ENCODE results near the gene PRSS38. TPM values are rescaled to one million over a fixed set of nuclear protein-coding genes. Genes with fewer than 3 reads are reported as not detected.

PRSS38 gene
- total and polyA plus RNA-seq, 2 experiments from 2014 or later: not detected

DNA sequence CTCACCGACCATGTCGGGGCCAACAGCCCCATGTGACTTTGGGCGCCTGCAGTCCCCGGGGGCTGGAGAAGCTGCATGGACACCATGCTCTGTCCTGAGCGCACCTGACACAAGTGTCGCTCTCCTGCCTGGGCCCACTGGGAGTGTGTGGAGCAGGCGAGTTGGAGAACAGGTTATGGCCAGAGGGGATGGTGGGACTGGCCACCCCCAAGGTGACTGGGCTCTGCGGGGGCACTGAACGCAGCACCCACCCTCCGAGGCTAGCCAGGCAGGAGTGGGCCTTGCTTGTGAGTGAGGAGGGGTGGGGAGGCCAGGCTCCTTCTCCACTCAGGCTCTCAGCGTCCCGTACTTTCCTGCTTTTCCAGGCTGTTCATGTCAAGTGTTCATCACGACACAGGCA lies 44.7 kb upstream of the PRSS38 start:
- Histone ChIP-seq H3K4me1 (ENCODE audit: insufficient read depth) (no peaks in the 10 kb centered on the region), H3K9me2 (ENCODE audit: insufficient read depth) (no peaks in the 10 kb centered on the region), H3K79me2 (replicated peaks; ENCODE audit: insufficient read depth) (no peaks in the 10 kb centered on the region), H3K27ac (ENCODE audit: low read depth) (no peak overlapping the region), H3F3A (replicated peaks; ENCODE audit: low read depth) (no peaks in the 10 kb centered on the region), H3K4me3 (no peak overlapping the region), H2AFZ (no peak overlapping the region), H3K27me3 (ENCODE audit: insufficient read depth) (no peaks in the 10 kb centered on the region), H3K4me2 (no peak overlapping the region), H3K36me3 (ENCODE audit: insufficient read depth) (no peaks in the 10 kb centered on the region), H4K20me1 (replicated peaks; ENCODE audit: insufficient read depth) (peaks cover 6% of the 10 kb centered on the region; the same call in 1 of the 2 replicates)
- Mint-ChIP-seq H3K27ac (no peak overlapping the region), H3K36me3 (ENCODE audit: low read depth) (peaks cover 22% of the 10 kb centered on the region), H3K4me1 (no peaks in the 10 kb centered on the region), H3K27me3 (ENCODE audit: insufficient read depth, low read depth, poor library complexity) (peaks cover 6% of the 10 kb centered on the region), H3K4me3 (no peak overlapping the region), H3K9me3 (no peaks in the 10 kb centered on the region)
- DNase-seq (ENCODE audit: low spot score): no peak
- TF ChIP-seq POLR2AphosphoS5 (IDR thresholded peaks at IDR 0.05; ENCODE audit: low read depth) (no peak), ZNF114 (CRISPR knock-in tag; IDR thresholded peaks at IDR 0.05) (no peak), STAT1 (IDR thresholded peaks at IDR 0.05; ENCODE audit: unreplicated experiment) (no peak)
- TF ChIP-seq, protein P1, sequence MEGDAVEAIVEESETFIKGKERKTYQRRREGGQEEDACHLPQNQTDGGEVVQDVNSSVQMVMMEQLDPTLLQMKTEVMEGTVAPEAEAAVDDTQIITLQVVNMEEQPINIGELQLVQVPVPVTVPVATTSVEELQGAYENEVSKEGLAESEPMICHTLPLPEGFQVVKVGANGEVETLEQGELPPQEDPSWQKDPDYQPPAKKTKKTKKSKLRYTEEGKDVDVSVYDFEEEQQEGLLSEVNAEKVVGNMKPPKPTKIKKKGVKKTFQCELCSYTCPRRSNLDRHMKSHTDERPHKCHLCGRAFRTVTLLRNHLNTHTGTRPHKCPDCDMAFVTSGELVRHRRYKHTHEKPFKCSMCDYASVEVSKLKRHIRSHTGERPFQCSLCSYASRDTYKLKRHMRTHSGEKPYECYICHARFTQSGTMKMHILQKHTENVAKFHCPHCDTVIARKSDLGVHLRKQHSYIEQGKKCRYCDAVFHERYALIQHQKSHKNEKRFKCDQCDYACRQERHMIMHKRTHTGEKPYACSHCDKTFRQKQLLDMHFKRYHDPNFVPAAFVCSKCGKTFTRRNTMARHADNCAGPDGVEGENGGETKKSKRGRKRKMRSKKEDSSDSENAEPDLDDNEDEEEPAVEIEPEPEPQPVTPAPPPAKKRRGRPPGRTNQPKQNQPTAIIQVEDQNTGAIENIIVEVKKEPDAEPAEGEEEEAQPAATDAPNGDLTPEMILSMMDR (conservative IDR thresholded peaks at IDR 0.05; ENCODE audit: low read depth in 2 of 2): no peak
- TF ChIP-seq, protein P2, sequence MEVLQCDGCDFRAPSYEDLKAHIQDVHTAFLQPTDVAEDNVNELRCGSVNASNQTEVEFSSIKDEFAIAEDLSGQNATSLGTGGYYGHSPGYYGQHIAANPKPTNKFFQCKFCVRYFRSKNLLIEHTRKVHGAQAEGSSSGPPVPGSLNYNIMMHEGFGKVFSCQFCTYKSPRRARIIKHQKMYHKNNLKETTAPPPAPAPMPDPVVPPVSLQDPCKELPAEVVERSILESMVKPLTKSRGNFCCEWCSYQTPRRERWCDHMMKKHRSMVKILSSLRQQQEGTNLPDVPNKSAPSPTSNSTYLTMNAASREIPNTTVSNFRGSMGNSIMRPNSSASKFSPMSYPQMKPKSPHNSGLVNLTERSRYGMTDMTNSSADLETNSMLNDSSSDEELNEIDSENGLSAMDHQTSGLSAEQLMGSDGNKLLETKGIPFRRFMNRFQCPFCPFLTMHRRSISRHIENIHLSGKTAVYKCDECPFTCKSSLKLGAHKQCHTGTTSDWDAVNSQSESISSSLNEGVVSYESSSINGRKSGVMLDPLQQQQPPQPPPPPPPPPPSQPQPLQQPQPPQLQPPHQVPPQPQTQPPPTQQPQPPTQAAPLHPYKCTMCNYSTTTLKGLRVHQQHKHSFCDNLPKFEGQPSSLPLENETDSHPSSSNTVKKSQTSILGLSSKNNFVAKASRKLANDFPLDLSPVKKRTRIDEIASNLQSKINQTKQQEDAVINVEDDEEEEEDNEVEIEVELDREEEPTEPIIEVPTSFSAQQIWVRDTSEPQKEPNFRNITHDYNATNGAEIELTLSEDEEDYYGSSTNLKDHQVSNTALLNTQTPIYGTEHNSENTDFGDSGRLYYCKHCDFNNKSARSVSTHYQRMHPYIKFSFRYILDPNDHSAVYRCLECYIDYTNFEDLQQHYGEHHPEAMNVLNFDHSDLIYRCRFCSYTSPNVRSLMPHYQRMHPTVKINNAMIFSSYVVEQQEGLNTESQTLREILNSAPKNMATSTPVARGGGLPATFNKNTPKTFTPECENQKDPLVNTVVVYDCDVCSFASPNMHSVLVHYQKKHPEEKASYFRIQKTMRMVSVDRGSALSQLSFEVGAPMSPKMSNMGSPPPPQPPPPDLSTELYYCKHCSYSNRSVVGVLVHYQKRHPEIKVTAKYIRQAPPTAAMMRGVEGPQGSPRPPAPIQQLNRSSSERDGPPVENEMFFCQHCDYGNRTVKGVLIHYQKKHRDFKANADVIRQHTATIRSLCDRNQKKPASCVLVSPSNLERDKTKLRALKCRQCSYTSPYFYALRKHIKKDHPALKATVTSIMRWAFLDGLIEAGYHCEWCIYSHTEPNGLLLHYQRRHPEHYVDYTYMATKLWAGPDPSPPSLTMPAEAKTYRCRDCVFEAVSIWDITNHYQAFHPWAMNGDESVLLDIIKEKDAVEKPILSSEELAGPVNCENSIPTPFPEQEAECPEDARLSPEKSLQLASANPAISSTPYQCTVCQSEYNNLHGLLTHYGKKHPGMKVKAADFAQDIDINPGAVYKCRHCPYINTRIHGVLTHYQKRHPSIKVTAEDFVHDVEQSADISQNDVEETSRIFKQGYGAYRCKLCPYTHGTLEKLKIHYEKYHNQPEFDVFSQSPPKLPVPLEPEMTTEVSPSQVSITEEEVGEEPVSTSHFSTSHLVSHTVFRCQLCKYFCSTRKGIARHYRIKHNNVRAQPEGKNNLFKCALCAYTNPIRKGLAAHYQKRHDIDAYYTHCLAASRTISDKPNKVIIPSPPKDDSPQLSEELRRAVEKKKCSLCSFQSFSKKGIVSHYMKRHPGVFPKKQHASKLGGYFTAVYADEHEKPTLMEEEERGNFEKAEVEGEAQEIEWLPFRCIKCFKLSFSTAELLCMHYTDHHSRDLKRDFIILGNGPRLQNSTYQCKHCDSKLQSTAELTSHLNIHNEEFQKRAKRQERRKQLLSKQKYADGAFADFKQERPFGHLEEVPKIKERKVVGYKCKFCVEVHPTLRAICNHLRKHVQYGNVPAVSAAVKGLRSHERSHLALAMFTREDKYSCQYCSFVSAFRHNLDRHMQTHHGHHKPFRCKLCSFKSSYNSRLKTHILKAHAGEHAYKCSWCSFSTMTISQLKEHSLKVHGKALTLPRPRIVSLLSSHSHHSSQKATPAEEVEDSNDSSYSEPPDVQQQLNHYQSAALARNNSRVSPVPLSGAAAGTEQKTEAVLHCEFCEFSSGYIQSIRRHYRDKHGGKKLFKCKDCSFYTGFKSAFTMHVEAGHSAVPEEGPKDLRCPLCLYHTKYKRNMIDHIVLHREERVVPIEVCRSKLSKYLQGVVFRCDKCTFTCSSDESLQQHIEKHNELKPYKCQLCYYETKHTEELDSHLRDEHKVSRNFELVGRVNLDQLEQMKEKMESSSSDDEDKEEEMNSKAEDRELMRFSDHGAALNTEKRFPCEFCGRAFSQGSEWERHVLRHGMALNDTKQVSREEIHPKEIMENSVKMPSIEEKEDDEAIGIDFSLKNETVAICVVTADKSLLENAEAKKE (CRISPR knock-in tag; IDR thresholded peaks at IDR 0.05): no peak
- no peak for ATAC-seq
